ENCODE results near the gene PHAF1.
"Not testable (repeated sequence)": the region's sequence is repeated elsewhere in the genome, so short reads cannot be mapped to it uniquely, and the experiment has no call there.

PHAF1 gene

DNA sequence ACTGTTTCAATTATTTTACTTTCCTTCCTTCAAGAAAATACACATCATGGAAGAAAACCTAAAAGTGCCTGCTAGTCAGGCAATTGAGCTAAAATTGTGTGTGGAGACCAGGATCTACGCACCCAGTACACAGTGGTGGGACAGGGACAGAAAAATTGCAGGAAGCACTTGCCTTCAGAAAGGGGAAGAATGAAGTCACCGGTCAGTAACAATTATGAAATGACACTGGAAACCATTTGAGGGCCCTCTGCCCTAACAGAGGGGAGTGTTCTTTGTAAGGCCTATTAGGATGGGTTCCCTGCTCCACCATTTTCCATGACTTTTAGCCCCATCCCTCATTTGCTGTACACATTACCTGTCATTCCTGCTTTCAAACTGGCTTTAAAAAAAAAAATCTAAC, 4.5 kb upstream of the PHAF1 start:
- DNase-seq = no peak

GRCh38 chr16:67105881-67106280, 3.9 kb upstream of the PHAF1 start:
- no peak for DNase-seq

DNA sequence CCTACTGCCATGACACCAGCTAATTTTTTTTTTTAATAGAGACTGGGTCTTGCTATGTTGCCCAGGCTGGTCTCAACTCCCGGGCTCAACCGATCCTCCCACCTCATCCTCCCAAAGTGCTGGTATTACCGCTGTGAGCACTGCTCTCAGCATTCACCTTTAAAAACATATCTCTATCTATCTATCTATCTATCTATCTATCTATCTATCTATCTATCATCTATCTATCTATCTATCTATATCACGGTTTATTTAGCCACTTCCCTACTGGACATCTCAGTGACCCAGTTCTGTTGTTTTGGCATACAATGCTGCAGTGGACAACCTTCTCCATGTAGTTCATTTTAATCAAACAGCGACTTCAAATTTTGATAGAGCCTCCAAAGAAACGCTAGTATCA, 1.3 kb upstream of the PHAF1 start:
- DNase-seq = no peak

- no peak for DNase-seq
These were observed 772 bp upstream of the PHAF1 start for GRCh38 chr16:67108931-67109406.

- DNase-seq = no peak
These were observed 2.3 kb downstream of the PHAF1 start for GRCh38 chr16:67111951-67112444.

DNA sequence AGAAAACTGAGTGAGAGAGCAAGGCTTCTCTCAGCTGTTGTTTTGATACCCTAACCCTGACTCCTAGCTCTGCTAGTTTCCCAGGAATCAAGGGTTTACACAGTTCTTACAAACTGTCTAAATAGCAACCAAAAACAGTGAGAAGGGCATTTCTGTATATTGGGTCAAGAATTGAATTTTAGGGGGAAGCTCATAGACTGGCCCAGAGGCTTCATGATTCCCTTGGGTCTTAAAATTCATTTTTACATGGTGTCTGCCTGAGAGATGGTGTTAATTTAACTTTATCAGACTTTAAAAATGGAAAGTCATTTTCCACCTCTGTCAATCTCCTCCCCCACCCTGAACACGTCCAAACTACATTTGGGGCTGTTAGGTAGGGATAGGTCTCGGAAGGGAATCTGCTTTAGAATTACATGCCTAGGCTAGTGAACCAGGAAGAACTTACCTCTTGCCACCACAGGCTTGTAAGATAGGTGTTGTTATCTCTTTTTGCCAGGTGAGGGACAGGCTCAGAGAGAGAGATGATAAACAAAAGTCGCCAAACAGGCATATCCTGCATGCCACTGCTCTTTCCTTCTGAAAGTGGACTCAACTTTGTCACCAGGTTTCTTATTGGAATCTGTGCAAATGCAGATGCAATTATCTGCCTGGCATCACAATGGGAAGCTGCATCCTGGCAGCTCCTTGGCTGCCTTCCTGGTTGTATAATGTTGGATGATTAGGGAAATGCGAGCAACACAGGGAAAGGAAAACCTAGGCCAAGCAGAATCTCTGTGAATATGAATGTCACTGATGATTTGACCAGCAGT, 3.1 kb downstream of the PHAF1 start:
- no peak for DNase-seq

DNA sequence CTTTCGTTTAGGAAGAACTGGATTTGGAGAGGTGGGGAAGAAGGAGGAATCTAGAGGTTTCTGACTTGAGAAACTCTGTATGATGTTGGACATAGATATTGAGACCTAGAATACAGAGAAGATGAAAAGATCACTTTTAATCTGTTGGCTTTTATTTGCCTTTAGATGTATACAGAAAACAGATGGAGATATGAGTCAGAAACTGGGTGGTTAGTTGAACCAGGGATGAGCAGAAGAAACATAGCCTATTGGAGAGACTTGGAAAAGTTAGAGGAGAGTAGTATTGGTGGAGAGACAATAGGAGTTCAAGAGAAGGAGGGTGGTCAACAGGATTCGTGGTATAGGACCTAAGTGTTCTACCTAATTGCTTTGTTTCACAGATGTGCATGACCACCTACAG, 5.1 kb downstream of the PHAF1 start:
- DNase-seq = no peak

DNA sequence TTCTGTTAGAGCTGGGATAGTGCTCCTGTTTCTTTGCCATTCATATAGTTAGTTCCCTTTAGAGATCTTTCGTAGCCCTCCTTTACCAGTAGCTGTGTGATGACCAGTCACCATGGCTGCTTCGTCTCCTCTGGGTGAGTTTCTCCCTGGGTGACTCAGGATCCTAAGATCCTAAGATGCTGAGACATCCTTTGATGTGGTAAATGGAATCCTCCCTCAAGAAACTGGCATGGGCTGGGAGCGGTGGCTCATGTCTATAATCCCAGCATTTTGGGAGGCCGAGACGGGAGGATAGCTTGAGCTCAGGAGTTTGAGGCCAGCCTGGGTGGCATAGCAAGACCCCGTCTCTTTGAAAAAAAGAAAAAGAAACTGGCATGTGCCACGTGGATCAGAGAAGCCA, 5.9 kb downstream of the PHAF1 start:
- DNase-seq = no peak

GRCh38 chr16:67116388-67117311, 6.9 kb downstream of the PHAF1 start:
- DNase-seq = no peak

DNA sequence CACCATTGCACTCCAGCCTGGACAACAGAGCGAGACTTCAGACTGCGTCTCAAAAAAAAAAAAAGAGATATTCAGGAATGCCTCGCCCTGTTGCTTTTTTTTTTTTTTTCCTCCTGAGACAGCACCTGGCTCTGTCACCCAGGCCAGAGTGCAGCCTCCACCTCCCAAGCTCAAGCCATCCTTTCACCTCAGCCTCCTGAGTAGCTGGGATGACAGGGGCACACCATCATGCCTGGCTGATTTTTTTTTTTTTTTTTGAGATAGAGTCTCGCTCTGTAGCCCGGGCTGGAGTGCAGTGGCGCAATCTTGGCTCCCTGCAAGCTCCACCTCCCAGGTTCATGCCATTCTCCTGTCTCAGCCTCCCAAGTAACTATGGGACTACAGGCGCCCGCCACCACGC, 8.0 kb downstream of the PHAF1 start:
- no peak for DNase-seq

- DNase-seq = no peak
These were observed 10.3 kb downstream of the PHAF1 start for GRCh38 chr16:67120025-67120424.

DNA sequence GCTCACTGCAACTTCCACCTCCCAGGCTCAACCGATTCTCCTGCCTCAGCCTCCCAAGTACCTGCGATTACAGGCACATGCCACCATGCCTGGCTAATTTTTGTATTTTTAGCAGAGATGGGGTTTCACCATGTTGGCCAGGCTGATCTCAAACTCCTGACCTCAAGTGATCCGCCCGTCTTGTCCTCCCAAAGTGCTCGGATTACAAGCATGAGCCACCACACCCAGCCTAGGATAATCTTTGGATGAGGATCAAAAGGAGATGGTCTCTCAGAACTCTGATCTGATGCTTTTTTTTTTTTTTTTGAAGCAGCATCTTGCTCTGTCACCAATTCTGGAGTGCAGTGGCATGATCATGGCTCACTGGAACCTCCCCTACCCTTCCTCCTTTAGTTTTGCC, 13.1 kb downstream of the PHAF1 start:
- DNase-seq = not testable (repeated sequence)

- no peak for DNase-seq
These were observed 18.7 kb downstream of the PHAF1 start for GRCh38 chr16:67128417-67128816.

GRCh38 chr16:67128887-67129286, 19.1 kb downstream of the PHAF1 start:
- DNase-seq = no peak

DNA sequence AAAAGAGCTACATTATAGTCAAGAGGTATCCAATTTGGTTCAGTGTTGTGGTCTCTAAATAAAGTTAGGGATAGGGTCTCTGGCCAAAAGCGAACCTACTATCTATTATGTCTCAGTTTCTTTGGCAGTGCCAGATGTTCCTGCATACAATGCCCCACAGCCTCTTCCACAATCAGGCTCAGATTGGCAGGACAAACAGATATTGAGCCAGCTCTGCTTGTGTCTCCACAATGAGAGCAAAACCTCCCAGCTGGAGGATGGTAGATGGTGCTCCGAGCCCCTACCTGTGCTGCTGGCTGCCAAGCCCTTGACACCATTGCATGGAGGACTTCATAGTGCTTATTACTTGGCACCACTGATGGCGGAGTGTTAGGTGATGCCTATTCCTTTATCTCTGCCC, 19.7 kb downstream of the PHAF1 start:
- DNase-seq = no peak

- no peak for DNase-seq
These were observed 27.9 kb downstream of the PHAF1 start for GRCh38 chr16:67137605-67138004.

DNA sequence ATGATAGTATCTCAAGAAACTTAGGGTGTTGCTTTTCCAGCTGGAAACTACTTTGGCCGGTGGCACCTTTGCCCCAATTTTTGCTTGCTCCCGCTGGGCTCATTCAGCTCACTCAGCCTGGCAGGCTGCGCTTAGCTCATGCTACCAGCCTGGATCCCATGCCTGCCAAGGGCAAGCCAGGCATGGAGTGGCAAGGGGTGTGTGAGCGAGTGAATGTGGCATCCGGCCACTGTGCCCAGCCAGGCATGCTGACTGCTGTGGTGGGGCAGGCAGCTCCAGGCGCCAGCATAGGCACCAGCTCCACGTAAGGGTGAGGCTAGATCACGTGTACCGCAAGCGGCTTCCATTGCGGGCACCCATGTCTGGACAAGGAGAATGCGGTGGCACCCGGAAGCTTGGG, 31.6 kb downstream of the PHAF1 start:
- DNase-seq = no peak

DNA sequence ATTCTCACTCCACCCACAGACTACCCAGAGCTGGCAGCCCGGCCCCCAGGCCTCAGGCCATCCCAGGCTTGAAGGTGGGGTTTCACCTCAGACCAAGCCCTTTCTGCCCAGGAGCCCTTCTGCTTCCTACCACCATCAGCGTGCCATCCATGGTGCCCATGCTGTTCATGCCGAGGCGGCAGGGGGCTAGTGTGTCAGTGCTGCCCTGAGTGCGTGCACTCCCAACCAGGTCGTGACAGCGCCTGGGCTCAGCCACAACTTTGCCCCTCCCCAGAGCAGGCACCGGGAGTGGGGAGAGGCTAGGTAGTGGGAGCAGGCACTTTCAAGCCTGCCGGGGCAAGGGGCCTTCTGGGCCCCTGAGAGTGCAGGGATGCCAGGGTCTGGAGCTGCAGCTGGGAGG, 32.6 kb downstream of the PHAF1 start:
- no peak for DNase-seq

DNA sequence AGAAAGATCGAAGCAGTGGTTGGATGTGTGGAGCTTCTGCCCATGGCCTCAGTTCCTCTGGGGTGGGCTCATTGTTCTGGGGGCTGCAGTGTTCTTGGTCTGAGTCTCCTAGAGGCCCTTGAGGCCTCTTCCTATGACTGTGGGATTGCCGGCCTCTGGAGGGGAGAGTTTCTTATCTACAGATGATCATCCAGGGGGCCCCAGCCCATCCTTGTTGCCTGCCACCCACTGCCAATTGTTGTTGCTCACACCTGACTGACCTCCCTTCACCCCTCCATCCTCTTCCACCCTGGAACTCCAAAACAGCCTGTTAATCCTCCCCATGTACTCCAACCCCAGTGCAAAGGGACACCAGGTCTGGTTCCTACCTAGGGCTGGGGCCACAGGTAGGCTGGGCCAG, 35.2 kb downstream of the PHAF1 start:
- DNase-seq = no peak

- DNase-seq = no peak
These were observed 36.0 kb downstream of the PHAF1 start for GRCh38 chr16:67145746-67146145.

DNA sequence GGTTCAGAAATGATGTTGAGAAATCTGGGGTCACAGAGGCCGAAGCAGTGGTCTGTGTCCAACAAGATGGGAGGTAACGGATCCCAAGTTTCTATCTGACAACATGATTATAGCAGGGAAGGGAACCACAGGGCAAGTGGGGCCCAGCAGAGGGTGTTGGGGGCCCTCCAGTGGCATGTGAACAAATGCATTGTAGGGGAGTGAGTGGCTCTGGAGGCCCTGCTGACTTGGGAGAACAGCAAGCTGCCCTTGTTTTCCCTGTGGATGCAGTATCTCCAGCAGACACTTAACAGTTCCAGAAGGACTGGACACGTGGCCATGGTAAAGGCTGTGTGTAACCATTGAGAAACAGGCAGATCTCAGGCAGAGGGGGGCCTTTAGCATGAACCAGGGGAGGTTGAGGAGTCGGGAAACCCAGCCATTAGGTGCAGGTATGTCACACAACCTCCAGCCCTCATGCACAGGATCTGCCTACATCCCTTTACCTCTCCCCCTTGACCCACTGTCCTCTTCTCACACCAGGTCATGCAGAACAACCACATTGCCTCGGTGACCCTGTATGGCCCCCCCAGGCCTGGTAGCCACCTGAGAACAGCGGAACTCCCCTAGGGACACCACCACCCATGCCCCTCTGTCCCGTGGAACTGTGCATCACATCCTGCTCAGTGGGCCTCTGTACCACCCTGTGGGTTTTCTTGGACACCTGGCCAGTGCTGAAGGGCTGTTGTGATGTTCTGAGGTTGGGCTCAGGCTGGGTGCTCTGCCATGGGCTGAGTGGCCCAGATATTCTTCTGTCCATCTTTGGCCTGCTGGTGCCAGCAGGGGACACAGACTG, 37.0 kb downstream of the PHAF1 start:
- DNase-seq = no peak

GRCh38 chr16:67147437-67148140, 37.8 kb downstream of the PHAF1 start:
- DNase-seq = no peak

Data from CD4-positive, alpha-beta T cell treated with Interleukin-21 for 1 hour (primary cell).